ENCODE results near the gene LSMEM2.
"Not testable (repeated sequence)": the region's sequence is repeated elsewhere in the genome, so short reads cannot be mapped to it uniquely, and the experiment has no call there.

The LSMEM2 gene

GRCh38 chr3:50254577-50255250, 24.2 kb upstream of the LSMEM2 start:
- H3K27ac Mint-ChIP-seq = peak overlapping the region; percentile 19
- CTCF ChIA-PET = interaction anchor here (0.6 to 3.1 kb wide), 5 partner anchors 8 to 28 kb away, joined by 3 to 20 read pairs (median 4); no protein-coding TSS in a partner anchor
- no peak overlapping the region for H3K4me3 Mint-ChIP-seq
- H3K27me3 Mint-ChIP-seq = no peaks in the 10 kb centered on the region
- peaks cover 15% of the 10 kb centered on the region for H3K4me1 Mint-ChIP-seq
- DNase-seq = no peak
- H3K36me3 Mint-ChIP-seq = peaks cover 52% of the 10 kb centered on the region
- H3K9me3 Mint-ChIP-seq = no peaks in the 10 kb centered on the region

- peaks cover 51% of the 10 kb centered on the region for H3K36me3 Mint-ChIP-seq
- H3K27ac Mint-ChIP-seq = no peak overlapping the region
- CTCF ChIA-PET = interaction anchor here (0.6 to 3.1 kb wide), 5 partner anchors 9 to 28 kb away, joined by 3 to 20 read pairs (median 4); no protein-coding TSS in a partner anchor
- H3K9me3 Mint-ChIP-seq = no peaks in the 10 kb centered on the region
- no peak for DNase-seq
- H3K4me3 Mint-ChIP-seq = no peak overlapping the region
- no peaks in the 10 kb centered on the region for H3K27me3 Mint-ChIP-seq
- H3K4me1 Mint-ChIP-seq = peaks cover 13% of the 10 kb centered on the region
These were observed 23.7 kb upstream of the LSMEM2 start for GRCh38 chr3:50255251-50255615.

GRCh38 chr3:50256978-50257890, 21.7 kb upstream of the LSMEM2 start:
- Mint-ChIP-seq H3K27ac (no peak overlapping the region), H3K4me3 (no peak overlapping the region), H3K27me3 (no peaks in the 10 kb centered on the region), H3K36me3 (peaks cover 44% of the 10 kb centered on the region), H3K9me3 (no peaks in the 10 kb centered on the region), H3K4me1 (peaks cover 10% of the 10 kb centered on the region)
- CTCF ChIA-PET = interaction anchor here (0.5 to 3.1 kb wide), 9 partner anchors 10 to 67 kb away, joined by 3 to 20 read pairs (median 3); no protein-coding TSS in a partner anchor
- peak; percentile 64 for DNase-seq

- H3K27ac Mint-ChIP-seq = no peak overlapping the region
- no peak overlapping the region for H3K4me3 Mint-ChIP-seq
- DNase-seq = no peak
- peaks cover 4% of the 10 kb centered on the region for H3K27me3 Mint-ChIP-seq
- H3K4me1 Mint-ChIP-seq = peaks cover 10% of the 10 kb centered on the region
- CTCF ChIA-PET = interaction anchor here (0.9 to 2.4 kb wide), 10 partner anchors 8 to 66 kb away, joined by 3 to 23 read pairs (median 3); no protein-coding TSS in a partner anchor
- no peaks in the 10 kb centered on the region for H3K9me3 Mint-ChIP-seq
- peaks cover 42% of the 10 kb centered on the region for H3K36me3 Mint-ChIP-seq
These were observed 20.7 kb upstream of the LSMEM2 start for GRCh38 chr3:50258029-50258680.

GRCh38 chr3:50258979-50259378, 19.9 kb upstream of the LSMEM2 start:
- peaks cover 5% of the 10 kb centered on the region for H3K27me3 Mint-ChIP-seq
- H3K27ac Mint-ChIP-seq = no peak overlapping the region
- no peak overlapping the region for H3K4me3 Mint-ChIP-seq
- DNase-seq = no peak
- H3K36me3 Mint-ChIP-seq = peaks cover 33% of the 10 kb centered on the region
- CTCF ChIA-PET = interaction anchor here (0.7 to 2.4 kb wide), 9 partner anchors 9 to 67 kb away, joined by 3 to 23 read pairs (median 3); partner anchors contain the start of gene SEMA3B
- H3K9me3 Mint-ChIP-seq = no peaks in the 10 kb centered on the region
- H3K4me1 Mint-ChIP-seq = peaks cover 10% of the 10 kb centered on the region

GRCh38 chr3:50259432-50260026, 19.4 kb upstream of the LSMEM2 start:
- peak; percentile 19 for DNase-seq
- peak overlapping the region; percentile 55 for H3K27ac Mint-ChIP-seq
- peaks cover 10% of the 10 kb centered on the region for H3K4me1 Mint-ChIP-seq
- H3K36me3 Mint-ChIP-seq = peaks cover 30% of the 10 kb centered on the region
- no peaks in the 10 kb centered on the region for H3K9me3 Mint-ChIP-seq
- peak overlapping the region; percentile 66 for H3K4me3 Mint-ChIP-seq
- CTCF ChIA-PET = interaction anchor here (0.7 to 2.4 kb wide), 9 partner anchors 9 to 535 kb away, joined by 3 to 23 read pairs (median 3); partner anchors contain the start of gene SEMA3B
- peaks cover 9% of the 10 kb centered on the region for H3K27me3 Mint-ChIP-seq

- H3K4me3 Mint-ChIP-seq = peak overlapping the region; percentile 66
- H3K27ac Mint-ChIP-seq = peak overlapping the region; percentile 55
- H3K27me3 Mint-ChIP-seq = peaks cover 14% of the 10 kb centered on the region
- no peaks in the 10 kb centered on the region for H3K9me3 Mint-ChIP-seq
- peak; percentile 89 for DNase-seq
- CTCF ChIA-PET = interaction anchor here (0.7 to 2.4 kb wide), 7 partner anchors 9 to 536 kb away, joined by 3 to 23 read pairs (median 3); partner anchors contain the start of gene SEMA3B
- H3K4me1 Mint-ChIP-seq = peaks cover 10% of the 10 kb centered on the region
- peaks cover 28% of the 10 kb centered on the region for H3K36me3 Mint-ChIP-seq
These were observed 18.6 kb upstream of the LSMEM2 start for GRCh38 chr3:50260027-50260941.

- no peak for DNase-seq
- Mint-ChIP-seq H3K4me1 (peaks cover 10% of the 10 kb centered on the region), H3K9me3 (no peaks in the 10 kb centered on the region), H3K4me3 (no peak overlapping the region), H3K27me3 (peaks cover 21% of the 10 kb centered on the region), H3K36me3 (peaks cover 28% of the 10 kb centered on the region), H3K27ac (no peak overlapping the region)
- CTCF ChIA-PET = interaction anchor here (0.7 to 1.3 kb wide), 4 partner anchors 11 to 66 kb away, joined by 3 to 4 read pairs (median 3); no protein-coding TSS in a partner anchor
These were observed 17.9 kb upstream of the LSMEM2 start for GRCh38 chr3:50260942-50261441.

GRCh38 chr3:50261505-50261904, 17.4 kb upstream of the LSMEM2 start:
- H3K4me1 Mint-ChIP-seq = peaks cover 10% of the 10 kb centered on the region
- H3K36me3 Mint-ChIP-seq = peaks cover 23% of the 10 kb centered on the region
- H3K9me3 Mint-ChIP-seq = no peaks in the 10 kb centered on the region
- no peak for DNase-seq
- CTCF ChIA-PET = interaction anchor here (0.7 to 1.3 kb wide), 2 partner anchors 15 to 67 kb away, joined by 3 to 4 read pairs; no protein-coding TSS in a partner anchor
- H3K4me3 Mint-ChIP-seq = no peak overlapping the region
- no peak overlapping the region for H3K27ac Mint-ChIP-seq
- peaks cover 26% of the 10 kb centered on the region for H3K27me3 Mint-ChIP-seq

- H3K4me1 Mint-ChIP-seq, H3K4me3 Mint-ChIP-seq, DNase-seq, H3K27ac Mint-ChIP-seq, H3K9me3 Mint-ChIP-seq: not testable (repeated sequence)
- H3K36me3 Mint-ChIP-seq = peaks cover 16% of the 10 kb centered on the region
- peaks cover 33% of the 10 kb centered on the region for H3K27me3 Mint-ChIP-seq
- CTCF ChIA-PET = interaction anchor here (0.9 to 1.3 kb wide), 2 partner anchors 12 to 16 kb away, joined by 4 to 5 read pairs; no protein-coding TSS in a partner anchor
These were observed 16.7 kb upstream of the LSMEM2 start for GRCh38 chr3:50262200-50262599.

GRCh38 chr3:50262778-50263177, 16.1 kb upstream of the LSMEM2 start:
- H3K9me3 Mint-ChIP-seq = no peaks in the 10 kb centered on the region
- peaks cover 10% of the 10 kb centered on the region for H3K4me1 Mint-ChIP-seq
- no peak for DNase-seq
- no peak overlapping the region for H3K27ac Mint-ChIP-seq
- CTCF ChIA-PET = interaction anchor here (0.8 to 0.9 kb wide), 3 partner anchors 12 to 68 kb away, joined by 5 to 7 read pairs (median 5); no protein-coding TSS in a partner anchor
- H3K36me3 Mint-ChIP-seq = peaks cover 11% of the 10 kb centered on the region
- H3K27me3 Mint-ChIP-seq = peaks cover 39% of the 10 kb centered on the region
- H3K4me3 Mint-ChIP-seq = no peak overlapping the region

All from activated naive CD4-positive, alpha-beta T cell treated with anti-CD3 and anti-CD28 coated beads, Interleukin-2, amount 10 ng/mL, durations not matched to agents 7 days and 5 days (primary cell).